K562 (cell line): ENCODE data around the gene ZNF816. TPM values are rescaled to one million over a fixed set of nuclear protein-coding genes. Genes with fewer than 3 reads are reported as not detected.

Experiments
- ATAC-seq: fragments of 200-7000 bp; cut with Tn5 transposase; 3 replicates; pipeline ENCODE4 v1.9.1; 2020; ENCODE audit warnings: moderate library complexity
- BruUV-seq: library from RNA; stranded (reverse); fragments of 400-500 nt; replicated peaks from 2 replicates; lab custom pipeline; 2021; lab: Mats Ljungman, UMichigan
- CTCF ChIA-PET: fragments of 300-600 bp; formaldehyde crosslinking; extraction: SDS; loops from one replicate; lab custom pipeline; 2021; ENCODE audit warnings: low intra/inter-chr PET ratio; lab: Yijun Ruan, JAX
- POLR2A ChIA-PET: fragments of 300-600, 350-650 bp; sonication (Branson Sonifier 250); formaldehyde crosslinking; extraction: SDS; loops from one replicate; lab custom pipeline; 2021; ENCODE audit warnings: antibody characterized with exemption, inconsistent platforms; lab: Yijun Ruan, JAX
- DNase-seq, 4 experiments: peaks; one replicate each; pipeline versions ENCODE4 v3.0.0 to v3.0.0-alpha.2; 2011 to 2018; ENCODE audit warnings: low spot score in 3 of 4, mixed read lengths in 3 of 4; ENCODE audit errors: extremely low read depth in 1 of 4
- FAIRE-seq: peaks from 2 replicates; lab custom pipeline; 2011; peaks lifted over from hg19 to GRCh38; lab: Jason Lieb, UNC
- H2AFZ ChIP-seq: 2 replicates; pipeline ENCODE4 v1.6.0; 2011; ENCODE audit warnings: low read depth, low read length, control low read depth, inconsistent platforms
- H3K27ac ChIP-seq: fragments of 200-600 bp; 3 replicates; pipeline ENCODE4 v1.8.0; 2011; ENCODE audit warnings: low read depth, mild to moderate bottlenecking, control low read depth, inconsistent platforms, low read length, moderate library complexity, mixed read lengths; ENCODE audit errors: extremely low read depth
- H3K27me3 ChIP-seq, 2 experiments: fragments of 300-600 bp in 1 of 2; 2 replicates in 1 of 2; 3 replicates in 1 of 2; pipeline versions ENCODE4 v1.6.0 to v1.8.0; 2011; ENCODE audit warnings: inconsistent platforms in 2 of 2, low read length in 2 of 2, mild to moderate bottlenecking in 1 of 2, mixed read lengths in 1 of 2, moderate library complexity in 1 of 2; ENCODE audit not compliant: control insufficient read depth in 2 of 2, insufficient read depth in 2 of 2
- H3K36me3 ChIP-seq: fragments of 300-600 bp; 3 replicates; pipeline ENCODE4 v1.8.0; 2011; ENCODE audit warnings: mild to moderate bottlenecking, low read length, inconsistent platforms; ENCODE audit not compliant: control insufficient read depth, insufficient read depth
- H3K4me1 ChIP-seq, 2 experiments: fragments of 200-600 bp in 1 of 2; replicated peaks in 1 of 2; 2 replicates in 1 of 2; 3 replicates in 1 of 2; pipeline versions ENCODE4 v1.5.1 to v1.8.0; 2011; ENCODE audit warnings: inconsistent platforms in 2 of 2, low read length in 2 of 2, mild to moderate bottlenecking in 1 of 2, mixed read lengths in 1 of 2, moderate library complexity in 1 of 2; ENCODE audit not compliant: control insufficient read depth in 2 of 2, insufficient read depth in 2 of 2
- H3K4me2 ChIP-seq: 2 replicates; pipeline ENCODE4 v1.6.1; 2011; ENCODE audit warnings: low read length, control low read depth, inconsistent platforms, mixed read lengths; ENCODE audit not compliant: insufficient read depth
- H3K4me3 ChIP-seq: fragments of 200-600 bp; sonication (generic), shearing (Covaris generic); 2 replicates; pipeline ENCODE4 v1.5.1; 2016; ENCODE audit warnings: control low read depth, inconsistent platforms
- H3K79me2 ChIP-seq: fragments of 200-600 bp; 3 replicates; pipeline ENCODE4 v1.8.0; 2011; ENCODE audit warnings: low read length, inconsistent platforms; ENCODE audit not compliant: control insufficient read depth, insufficient read depth
- H3K9ac ChIP-seq, 2 experiments: 2 replicates each; pipeline versions ENCODE4 v1.6.0 to v1.6.1; 2011; ENCODE audit warnings: low read depth in 2 of 2, low read length in 2 of 2, control low read depth in 1 of 2, inconsistent platforms in 1 of 2, mild to moderate bottlenecking in 1 of 2, mixed read lengths in 1 of 2; ENCODE audit not compliant: insufficient read depth in 1 of 2
- H3K9me1 ChIP-seq: one replicate; pipeline ENCODE4 v1.6.0; 2011; ENCODE audit warnings: inconsistent platforms, mild to moderate bottlenecking, low read length, moderate library complexity; ENCODE audit not compliant: control insufficient read depth, insufficient read depth
- H3K9me3 ChIP-seq: replicated peaks from 2 replicates; pipeline ENCODE4 v1.5.1; 2011; ENCODE audit warnings: low read depth, low read length, inconsistent platforms; ENCODE audit not compliant: control insufficient read depth, insufficient read depth
- H4K20me1 ChIP-seq: replicated peaks from 2 replicates; pipeline ENCODE4 v1.6.1; 2011; ENCODE audit warnings: low read length, inconsistent platforms, mixed read lengths; ENCODE audit not compliant: control insufficient read depth, insufficient read depth
- NUFIP1 ChIP-seq: fragments of 450-650 bp; IDR thresholded peaks from 2 replicates; pipeline ENCODE4 v1.6.1; 2018; ENCODE audit not compliant: partially characterized antibody
- ZNF280B ChIP-seq: fragments of 250-450 bp; sonication (Bioruptor Pico); IDR thresholded peaks from 2 replicates; pipeline ENCODE4 v1.5.1; 2021; ENCODE audit warnings: mild to moderate bottlenecking
- ZNF445 ChIP-seq: fragments of 250-450 bp; sonication (Bioruptor Pico); IDR thresholded peaks from 2 replicates; pipeline ENCODE4 v1.4.0; 2020; ENCODE audit warnings: low read depth, mild to moderate bottlenecking, moderate library complexity
- ZNF609 ChIP-seq: sonication (generic); formaldehyde crosslinking; IDR thresholded peaks from 2 replicates; pipeline ENCODE4 v1.8.1; 2023; ENCODE audit warnings: missing genetic modification reagents, mild to moderate bottlenecking, borderline replicate concordance
- WGBS: fragments of 100-300 bp; shearing (Covaris generic); methylation state at CpG from one replicate; pipeline ENCODE4 v1.1.6; 2016; ENCODE audit warnings: low coverage, mixed read lengths; ENCODE audit not compliant: insufficient coverage; ENCODE audit errors: missing lambda C conversion rate; 5-methylcytosine and 5-hydroxymethylcytosine counted together
- in situ Hi-C: fragments of 300-500 bp; cut with MboI; formaldehyde crosslinking; loops from 4 replicates; pipeline ENCODE4 v1.15.0; 2018; ENCODE audit warnings: inconsistent platforms, mixed read lengths
- intact Hi-C: fragments of 100-400 bp; cut with micrococcal nuclease; formaldehyde crosslinking; loops from 2 replicates; pipeline ENCODE4 v1.14.2; 2022
- polyA plus RNA-seq, 8 experiments: library from polyadenylated mRNA; depleted of rRNA in 4 of 8; stranded (reverse) in 5 of 8; unstranded in 3 of 8; fragments of >200 nt; fragmentation: Nextera tagmentation in 2 of 8; fragmentation: Illumina TruSeq in 1 of 8; extraction: Ambion mirVana in 2 of 8; extraction: Trizol in 1 of 8; gene quantifications; 2 replicates each; pipeline versions ENCODE4 v1.2.1 to v1.2.3, GENCODE V29; 2011 to 2014; ENCODE audit warnings: inconsistent platforms in 1 of 8, missing spikeins in 1 of 8
- total RNA-seq, 7 experiments: library from RNA; depleted of rRNA in 6 of 7; stranded (reverse); fragments of >200 nt in 6 of 7; fragmentation: Illumina TruSeq in 2 of 7; extraction: Trizol in 2 of 7; gene quantifications; 2 replicates each; pipeline versions ENCODE4 v1.2.1 to v1.2.3, GENCODE V29; 2011 to 2021; ENCODE audit warnings: low replicate concordance in 1 of 7
- TF ChIP-seq, protein P1 (sequence below), 2 experiments: fragments of 200-800 bp in 1 of 2; sonication (Bioruptor generic) in 1 of 2; sonication (generic) in 1 of 2; formaldehyde crosslinking in 1 of 2; IDR thresholded peaks in 1 of 2; conservative IDR thresholded peaks in 1 of 2; 2 replicates each; pipeline versions ENCODE4 v1.5.0 to v1.6.1; 2016 to 2020; ENCODE audit warnings: missing compliant biosample characterization in 1 of 2, missing genetic modification characterization in 1 of 2, missing genetic modification reagents in 1 of 2
- TF ChIP-seq, protein P2 (sequence below): fragments of 250-450 bp; sonication (Bioruptor Pico); IDR thresholded peaks from 2 replicates; pipeline ENCODE4 v1.8.0; 2022; ENCODE audit warnings: inconsistent platforms

The ZNF816 gene
- total and polyA plus RNA-seq, 9 of the 15 experiments (the other 6 are each of a cell fraction or from before 2014, with no cell fraction given) = 8.6 to 23.4 (median 13.0) TPM

- TF ChIP-seq ZNF280B (CRISPR knock-in tag) (no peak), ZNF445 (CRISPR knock-in tag) (0 out of 2 replicates have a peak, but pooled peaks have one; percentile 75), NUFIP1 (no peak)
- TF ChIP-seq, protein P1, sequence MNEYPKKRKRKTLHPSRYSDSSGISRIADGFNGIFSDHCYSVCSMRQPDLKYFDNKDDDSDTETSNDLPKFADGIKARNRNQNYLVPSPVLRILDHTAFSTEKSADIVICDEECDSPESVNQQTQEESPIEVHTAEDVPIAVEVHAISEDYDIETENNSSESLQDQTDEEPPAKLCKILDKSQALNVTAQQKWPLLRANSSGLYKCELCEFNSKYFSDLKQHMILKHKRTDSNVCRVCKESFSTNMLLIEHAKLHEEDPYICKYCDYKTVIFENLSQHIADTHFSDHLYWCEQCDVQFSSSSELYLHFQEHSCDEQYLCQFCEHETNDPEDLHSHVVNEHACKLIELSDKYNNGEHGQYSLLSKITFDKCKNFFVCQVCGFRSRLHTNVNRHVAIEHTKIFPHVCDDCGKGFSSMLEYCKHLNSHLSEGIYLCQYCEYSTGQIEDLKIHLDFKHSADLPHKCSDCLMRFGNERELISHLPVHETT (CRISPR knock-in tag; conservative IDR thresholded peaks at IDR 0.05 in 1 of 2, IDR thresholded peaks at IDR 0.05 in 1 of 2) = no peak
These were observed 5.1 kb upstream of the ZNF816 start (continued) for GRCh38 chr19:52967772-52968171.

DNA sequence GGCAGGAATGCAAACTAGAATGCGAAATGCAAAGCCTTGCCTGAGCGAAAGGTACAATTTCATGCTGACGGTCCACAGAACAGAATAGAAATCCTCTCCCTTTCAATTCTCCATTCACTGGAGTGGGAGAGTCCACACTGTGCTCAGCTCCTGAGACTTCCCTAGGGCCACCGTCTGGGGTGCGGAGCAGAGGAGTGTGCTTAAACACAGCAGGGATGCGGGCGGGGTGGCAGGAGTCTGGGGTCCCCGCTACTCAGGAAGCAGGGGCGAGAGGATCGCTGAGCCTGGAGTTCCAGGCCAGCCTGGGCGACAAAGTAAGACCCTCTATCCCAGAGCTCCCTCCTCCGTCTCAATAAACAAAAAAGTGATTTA lies 552 bp upstream of the ZNF816 start:
- DNase-seq (peak in 1 of 4 experiments; percentile 14), FAIRE-seq (no peak), ATAC-seq (peak; percentile 7)
- in situ Hi-C loops = no loop called here
- intact Hi-C loops = loop anchor here (2.0 kb wide), 1 partner anchor 38 kb away; no protein-coding TSS in a partner anchor
- H3K27me3 ChIP-seq = no peaks in the 10 kb centered on the region
- peaks cover 43% of the 10 kb centered on the region for H3K79me2 ChIP-seq
- H3K9ac ChIP-seq = peak overlapping the region; percentile 59 to 82; a peak in 3 of 4 replicates
- peaks cover 30% of the 10 kb centered on the region for H3K9me3 ChIP-seq
- POLR2A ChIA-PET = no interaction called here
- H3K9me1 ChIP-seq = no peaks in the 10 kb centered on the region
- H3K4me3 ChIP-seq = peak overlapping the region; percentile 63
- peak overlapping the region; percentile 97 for H2AFZ ChIP-seq
- TF ChIP-seq, protein P2, sequence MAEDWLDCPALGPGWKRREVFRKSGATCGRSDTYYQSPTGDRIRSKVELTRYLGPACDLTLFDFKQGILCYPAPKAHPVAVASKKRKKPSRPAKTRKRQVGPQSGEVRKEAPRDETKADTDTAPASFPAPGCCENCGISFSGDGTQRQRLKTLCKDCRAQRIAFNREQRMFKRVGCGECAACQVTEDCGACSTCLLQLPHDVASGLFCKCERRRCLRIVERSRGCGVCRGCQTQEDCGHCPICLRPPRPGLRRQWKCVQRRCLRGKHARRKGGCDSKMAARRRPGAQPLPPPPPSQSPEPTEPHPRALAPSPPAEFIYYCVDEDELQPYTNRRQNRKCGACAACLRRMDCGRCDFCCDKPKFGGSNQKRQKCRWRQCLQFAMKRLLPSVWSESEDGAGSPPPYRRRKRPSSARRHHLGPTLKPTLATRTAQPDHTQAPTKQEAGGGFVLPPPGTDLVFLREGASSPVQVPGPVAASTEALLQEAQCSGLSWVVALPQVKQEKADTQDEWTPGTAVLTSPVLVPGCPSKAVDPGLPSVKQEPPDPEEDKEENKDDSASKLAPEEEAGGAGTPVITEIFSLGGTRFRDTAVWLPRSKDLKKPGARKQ (CRISPR knock-in tag) = peak; percentile 2; the same call in 1 of the 2 replicates
- no peak for TF ChIP-seq ZNF609 (CRISPR knock-in tag)
- CTCF ChIA-PET = interaction anchor here (0.7 kb wide), 1 partner anchor 106 kb away, joined by 3 read pairs; the partner anchor contains the start of gene ZNF468
- no TSS peak for BruUV-seq
- peak overlapping the region; percentile 80 for H3K4me2 ChIP-seq
- H3K4me1 ChIP-seq = peaks cover 7 to 13% of the 10 kb centered on the region in 2 experiments
- no peaks in the 10 kb centered on the region for H4K20me1 ChIP-seq
- peaks cover 21% of the 10 kb centered on the region for H3K36me3 ChIP-seq
- peak overlapping the region; percentile 61 for H3K27ac ChIP-seq
- WGBS = 78% methylated on average over 12 of the region's 12 CpGs
